Body of pancreas (tissue), 4 donors: ENCODE data around the gene CHRDL2.

Experiments
- CTCF ChIP-seq, 7 experiments: fragments of 450-650 bp in 4 of 7; fragments of 200-600 bp in 3 of 7; sonication (generic) in 3 of 7; IDR thresholded peaks; one replicate each; pipeline ENCODE4 v1.5.1; 2016 to 2019; ENCODE audit warnings: antibody characterized with exemption in 7 of 7
- POLR2A ChIP-seq, 3 donors: fragments of 450-650 bp; IDR thresholded peaks; one replicate each; pipeline ENCODE4 v1.6.1; 2016; ENCODE audit warnings: antibody characterized with exemption in 3 of 3, mild to moderate bottlenecking in 2 of 3

GRCh38 chr11:74778581-74778980, 47.4 kb upstream of the CHRDL2 start:
- no peak for TF ChIP-seq CTCF (IDR thresholded peaks at IDR 0.05)
- no peak for TF ChIP-seq POLR2A (IDR thresholded peaks at IDR 0.05)
